Measurements from ENCODE around the gene ARID5B. TPM values are rescaled to one million over a fixed set of nuclear protein-coding genes. Genes with fewer than 3 reads are reported as not detected.
A peak's percentile ranks its signal among the peaks of the same experiment; 100 is the strongest.

The ARID5B gene
- total and polyA plus RNA-seq, 2 donors (not counting 1 experiment from before 2014, with no cell fraction given) = 118 to 145 TPM

- peak overlapping the region in 1 of 4 experiments; percentile 19 for H3K4me3 ChIP-seq (replicated peaks in 1 of 4; ENCODE audit: control extremely low read depth in 1 of 4, insufficient read depth in 1 of 4, low read depth in 3 of 4, low read length in 4 of 4)
- DNase-seq (ENCODE audit: low read depth in 2 of 2) = peak; percentile 80 to 84
- H3K4me1 ChIP-seq (ENCODE audit: control insufficient read depth, extremely low read depth, insufficient read depth, low read length) = peaks cover 43% of the 10 kb centered on the region
These were observed 145.2 kb downstream of the ARID5B start for GRCh38 chr10:62046522-62047227.

GRCh38 chr10:62047228-62047892, 145.9 kb downstream of the ARID5B start:
- Histone ChIP-seq H3K27me3 (ENCODE audit: control insufficient read depth, insufficient read depth, low read length) (no peaks in the 10 kb centered on the region), H2AFZ (ENCODE audit: low read length) (no peak overlapping the region), H3K9me3 (ENCODE audit: control insufficient read depth, insufficient read depth, low read depth, low read length) (no peaks in the 10 kb centered on the region), H3K4me1 (ENCODE audit: control insufficient read depth, extremely low read depth, insufficient read depth, low read length) (peaks cover 46% of the 10 kb centered on the region), H4K20me1 (ENCODE audit: control insufficient read depth, extremely low read depth, insufficient read depth, low read length) (no peaks in the 10 kb centered on the region), H3K27ac (ENCODE audit: insufficient read depth, low read length) (peak overlapping the region; percentile 94), H3K79me2 (ENCODE audit: control insufficient read depth, insufficient read depth, low read length) (peaks cover 70% of the 10 kb centered on the region), H3K36me3 (ENCODE audit: control insufficient read depth, insufficient read depth, low read length) (peaks cover 4% of the 10 kb centered on the region), H3K4me2 (ENCODE audit: extremely low read depth, insufficient read depth, low read length) (peak overlapping the region; percentile 39), H3K4me3 (replicated peaks in 1 of 4; ENCODE audit: control extremely low read depth in 1 of 4, insufficient read depth in 1 of 4, low read depth in 3 of 4, low read length in 4 of 4) (no peak overlapping the region), H3K9ac (ENCODE audit: insufficient read depth, low read length) (no peak overlapping the region)
- peak in 1 of 2 donors; percentile 81 for DNase-seq (ENCODE audit: low read depth in 2 of 2)
- TF ChIP-seq EZH2 (IDR thresholded peaks at IDR 0.05; ENCODE audit: low read length, missing control alignments) = no peak
- TF ChIP-seq CTCF (conservative IDR thresholded peaks at IDR 0.05 in 1 of 2, IDR thresholded peaks at IDR 0.05 in 1 of 2; ENCODE audit: low read depth in 1 of 2, low read length in 2 of 2) = no peak

More at GRCh38 chr10:62046522-62047227, 145.2 kb downstream of the ARID5B start:
- no peaks in the 10 kb centered on the region for H4K20me1 ChIP-seq (ENCODE audit: control insufficient read depth, extremely low read depth, insufficient read depth, low read length)
- H3K79me2 ChIP-seq (ENCODE audit: control insufficient read depth, insufficient read depth, low read length) = peaks cover 68% of the 10 kb centered on the region
- peak overlapping the region; percentile 94 for H3K27ac ChIP-seq (ENCODE audit: insufficient read depth, low read length)
- no peak for TF ChIP-seq EZH2 (IDR thresholded peaks at IDR 0.05; ENCODE audit: low read length, missing control alignments)
- TF ChIP-seq CTCF (conservative IDR thresholded peaks at IDR 0.05 in 1 of 2, IDR thresholded peaks at IDR 0.05 in 1 of 2; ENCODE audit: low read depth in 1 of 2, low read length in 2 of 2) = no peak
- no peaks in the 10 kb centered on the region for H3K27me3 ChIP-seq (ENCODE audit: control insufficient read depth, insufficient read depth, low read length)
- peak overlapping the region; percentile 27 for H3K9ac ChIP-seq (ENCODE audit: insufficient read depth, low read length)
- H3K36me3 ChIP-seq (ENCODE audit: control insufficient read depth, insufficient read depth, low read length) = no peaks in the 10 kb centered on the region
- no peaks in the 10 kb centered on the region for H3K9me3 ChIP-seq (ENCODE audit: control insufficient read depth, insufficient read depth, low read depth, low read length)
- no peak overlapping the region for H2AFZ ChIP-seq (ENCODE audit: low read length)
- peak overlapping the region; percentile 39 for H3K4me2 ChIP-seq (ENCODE audit: extremely low read depth, insufficient read depth, low read length)

GRCh38 chr10:62047960-62048383, 146.5 kb downstream of the ARID5B start:
- Histone ChIP-seq H2AFZ (ENCODE audit: low read length) (no peak overlapping the region), H3K79me2 (ENCODE audit: control insufficient read depth, insufficient read depth, low read length) (peaks cover 73% of the 10 kb centered on the region), H3K9me3 (ENCODE audit: control insufficient read depth, insufficient read depth, low read depth, low read length) (no peaks in the 10 kb centered on the region), H3K9ac (ENCODE audit: insufficient read depth, low read length) (no peak overlapping the region), H3K4me2 (ENCODE audit: extremely low read depth, insufficient read depth, low read length) (peak overlapping the region; percentile 88), H3K27ac (ENCODE audit: insufficient read depth, low read length) (peak overlapping the region; percentile 94), H3K4me1 (ENCODE audit: control insufficient read depth, extremely low read depth, insufficient read depth, low read length) (peaks cover 45% of the 10 kb centered on the region), H3K27me3 (ENCODE audit: control insufficient read depth, insufficient read depth, low read length) (no peaks in the 10 kb centered on the region), H3K4me3 (replicated peaks in 1 of 4; ENCODE audit: control extremely low read depth in 1 of 4, insufficient read depth in 1 of 4, low read depth in 3 of 4, low read length in 4 of 4) (peak overlapping the region in 1 of 4 experiments; percentile 79), H4K20me1 (ENCODE audit: control insufficient read depth, extremely low read depth, insufficient read depth, low read length) (no peaks in the 10 kb centered on the region), H3K36me3 (ENCODE audit: control insufficient read depth, insufficient read depth, low read length) (peaks cover 9% of the 10 kb centered on the region)
- peak in 1 of 2 donors; percentile 38 for DNase-seq (ENCODE audit: low read depth in 2 of 2)
- TF ChIP-seq CTCF (conservative IDR thresholded peaks at IDR 0.05 in 1 of 2, IDR thresholded peaks at IDR 0.05 in 1 of 2; ENCODE audit: low read depth in 1 of 2, low read length in 2 of 2) (no peak), EZH2 (IDR thresholded peaks at IDR 0.05; ENCODE audit: low read length, missing control alignments) (no peak)

All from fibroblast of lung (primary cell).